Measurements from ENCODE around the gene APOBEC4. TPM values are rescaled to one million over a fixed set of nuclear protein-coding genes. Genes with fewer than 3 reads are reported as not detected.

APOBEC4 gene
- total and polyA plus RNA-seq, 4 donors, result 1.4 to 5.3 (median 3.1) TPM

- H3K27ac ChIP-seq (ENCODE audit: low read depth in 1 of 2, low read length in 1 of 2), result no peak overlapping the region
- H3K27me3 ChIP-seq (ENCODE audit: control insufficient read depth in 3 of 3, insufficient read depth in 3 of 3, low read length in 2 of 3), result no peaks in the 10 kb centered on the region
- H3K4me1 ChIP-seq (ENCODE audit: control insufficient read depth in 5 of 5, insufficient read depth in 5 of 5, low read length in 5 of 5), result peaks cover 0 to 11% (median 3%) of the 10 kb centered on the region in 5 donors
- DNase-seq, result peak in 2 of 3 donors; percentile 34 to 57
- no peak for TF ChIP-seq CTCF (IDR thresholded peaks at IDR 0.05; ENCODE audit: control extremely low read depth, extremely low read depth)
- no peaks in the 10 kb centered on the region for H3K36me3 ChIP-seq (ENCODE audit: control insufficient read depth in 4 of 4, insufficient read depth in 4 of 4, low read length in 4 of 4)
- H3K9me3 ChIP-seq (ENCODE audit: control insufficient read depth in 4 of 4, insufficient read depth in 3 of 4, low read length in 3 of 4), result peaks cover 0 to 3% (median 0%) of the 10 kb centered on the region in 4 donors
- WGBS, 2 donors, result 75 to 79% methylated on average over 5 of the region's 5 CpGs
- ATAC-seq (ENCODE audit: insufficient read depth, low FRiP score), result no peak
- no peak overlapping the region for H3K4me3 ChIP-seq
- no peak overlapping the region for H3K9ac ChIP-seq (ENCODE audit: insufficient read depth in 1 of 2, low read length in 2 of 2)
Measured at GRCh38 chr1:183597656-183598347, 55.3 kb downstream of the APOBEC4 start.

GRCh38 chr1:183596500-183596899, 56.6 kb downstream of the APOBEC4 start:
- Histone ChIP-seq H3K4me3 (no peak overlapping the region), H3K9me3 (ENCODE audit: control insufficient read depth in 4 of 4, insufficient read depth in 3 of 4, low read length in 3 of 4) (peaks cover 0 to 4% (median 0%) of the 10 kb centered on the region in 4 donors), H3K9ac (ENCODE audit: insufficient read depth in 1 of 2, low read length in 2 of 2) (no peak overlapping the region), H3K27me3 (ENCODE audit: control insufficient read depth in 3 of 3, insufficient read depth in 3 of 3, low read length in 2 of 3) (no peaks in the 10 kb centered on the region), H3K27ac (ENCODE audit: low read depth in 1 of 2, low read length in 1 of 2) (no peak overlapping the region), H3K36me3 (ENCODE audit: control insufficient read depth in 4 of 4, insufficient read depth in 4 of 4, low read length in 4 of 4) (no peaks in the 10 kb centered on the region), H3K4me1 (ENCODE audit: control insufficient read depth in 5 of 5, insufficient read depth in 5 of 5, low read length in 5 of 5) (peaks cover 0 to 11% (median 3%) of the 10 kb centered on the region in 5 donors)
- ATAC-seq (ENCODE audit: insufficient read depth, low FRiP score) (no peak), DNase-seq (no peak)
- TF ChIP-seq CTCF (IDR thresholded peaks at IDR 0.05; ENCODE audit: control extremely low read depth, extremely low read depth), result no peak
- WGBS, 2 donors, result 75% methylated on average over 5 of the region's 5 CpGs

Other genes starting within 250 kb of the APOBEC4 start
- 1 to 10 TPM in 1 of 2 donors, under 1 TPM in 1; 0.88 to 1.1 TPM for gene NMNAT2, start 234.9 kb downstream of the APOBEC4 start, total RNA-seq
- gene NMNAT2, start 234.9 kb downstream of the APOBEC4 start, polyA plus RNA-seq, result under 1 TPM; 0.10 to 1.00 TPM
- 10 to 100 TPM; 64.2 to 86.6 TPM for gene SMG7, start 180.8 kb downstream of the APOBEC4 start, total RNA-seq
- gene SMG7, start 180.8 kb downstream of the APOBEC4 start, polyA plus RNA-seq, result 10 to 100 TPM; 17.4 to 26.9 TPM
- gene NCF2, start 62.9 kb downstream of the APOBEC4 start, total RNA-seq, result 10 to 100 TPM; 38.7 to 99.0 TPM
- gene NCF2, start 62.9 kb downstream of the APOBEC4 start, polyA plus RNA-seq, result 100 to 1,000 TPM in 1 of 2 donors, 10 to 100 TPM in 1; 49.6 to 193 TPM
- gene ARPC5, start 17.5 kb downstream of the APOBEC4 start, total RNA-seq, result 100 to 1,000 TPM; 166 to 211 TPM
- 100 to 1,000 TPM; 165 to 266 TPM for gene ARPC5, start 17.5 kb downstream of the APOBEC4 start, polyA plus RNA-seq
- gene RGL1, start 151.8 kb upstream of the APOBEC4 start, total RNA-seq, result 10 to 100 TPM; 29.2 to 49.4 TPM
- 10 to 100 TPM in 1 of 2 donors, 1 to 10 TPM in 1; 9.6 to 41.3 TPM for gene RGL1, start 151.8 kb upstream of the APOBEC4 start, polyA plus RNA-seq

Data from lung (tissue), 12 donors.